Activated T-cell treated with anti-CD3 and anti-CD28 coated beads for 48 hours (primary cell): ENCODE data around the gene TBC1D2.
"Not testable (repeated sequence)": the region's sequence is repeated elsewhere in the genome, so short reads cannot be mapped to it uniquely, and the experiment has no call there.

ENCODE experiments used
- DNase-seq: peaks from one replicate; pipeline ENCODE4 v3.0.0-alpha.2; 2020; ENCODE audit warnings: low read depth

The TBC1D2 gene

GRCh38 chr9:98272083-98272482, 16.6 kb upstream of the TBC1D2 start:
- no peak for DNase-seq

- no peak for DNase-seq
Measured at GRCh38 chr9:98271479-98271878, 16.0 kb upstream of the TBC1D2 start.

- DNase-seq, result not testable (repeated sequence)
Measured at GRCh38 chr9:98270284-98270683, 14.8 kb upstream of the TBC1D2 start.

DNA sequence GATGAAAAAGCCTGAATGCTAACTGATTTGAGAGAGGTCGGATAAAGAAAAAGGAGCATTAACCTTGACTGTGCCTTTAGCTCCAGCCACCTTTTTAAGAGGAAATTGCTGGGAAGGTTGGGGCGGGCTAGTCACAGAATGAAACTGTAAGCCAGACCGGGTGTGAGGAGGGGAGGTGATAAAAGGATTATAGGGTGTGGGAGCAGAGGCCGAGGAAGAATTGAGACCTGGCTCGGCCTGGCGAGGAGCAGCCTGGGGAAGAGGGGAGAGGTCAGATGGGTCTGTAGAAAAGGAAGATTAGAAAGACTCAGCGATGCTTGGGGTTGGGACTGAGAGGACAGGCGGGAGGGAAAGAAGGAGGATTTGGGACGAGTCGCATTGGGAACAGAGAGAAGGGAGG, 14.2 kb upstream of the TBC1D2 start:
- not testable (repeated sequence) for DNase-seq

DNA sequence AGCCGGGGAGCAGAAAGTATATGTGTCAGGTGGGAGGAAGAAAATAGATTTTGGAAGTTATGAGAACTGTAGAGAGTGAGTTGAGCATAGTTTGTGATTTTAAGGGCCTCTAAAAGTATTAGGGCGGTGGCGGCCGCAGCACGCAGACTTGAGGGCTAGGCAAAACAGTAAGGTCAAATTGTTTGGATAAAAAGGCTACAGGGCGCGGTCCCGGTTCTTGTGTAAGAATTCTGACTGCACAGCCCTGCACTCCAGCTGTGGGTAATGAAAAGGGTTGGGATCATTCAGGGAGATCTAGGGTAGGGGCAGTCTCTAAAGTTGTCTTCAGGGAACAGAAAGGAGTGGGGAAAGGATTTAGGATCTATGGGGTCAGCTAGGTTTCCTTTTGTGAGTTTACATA, 12.1 kb upstream of the TBC1D2 start:
- not testable (repeated sequence) for DNase-seq

DNA sequence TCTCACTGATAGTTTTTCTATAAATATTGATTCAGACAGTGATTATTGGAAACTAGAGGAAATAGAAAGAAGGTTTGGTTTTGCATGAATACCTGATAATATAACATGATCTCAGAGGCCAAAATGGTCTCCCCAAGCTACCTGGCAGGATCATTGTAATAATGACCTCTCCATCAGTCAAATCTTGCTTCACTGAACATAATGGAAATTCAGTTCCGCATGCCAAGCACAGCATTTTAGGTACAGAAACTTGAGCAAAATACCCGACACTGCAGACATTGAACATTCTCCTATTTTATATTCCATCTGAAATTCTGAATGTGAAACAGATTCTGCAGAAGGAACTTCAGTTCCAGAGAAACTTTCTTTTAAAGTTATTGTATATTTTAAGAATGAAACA, 9.1 kb upstream of the TBC1D2 start:
- no peak for DNase-seq

- peak; percentile 71 for DNase-seq
Measured at GRCh38 chr9:98263482-98264357, 8.3 kb upstream of the TBC1D2 start.

DNA sequence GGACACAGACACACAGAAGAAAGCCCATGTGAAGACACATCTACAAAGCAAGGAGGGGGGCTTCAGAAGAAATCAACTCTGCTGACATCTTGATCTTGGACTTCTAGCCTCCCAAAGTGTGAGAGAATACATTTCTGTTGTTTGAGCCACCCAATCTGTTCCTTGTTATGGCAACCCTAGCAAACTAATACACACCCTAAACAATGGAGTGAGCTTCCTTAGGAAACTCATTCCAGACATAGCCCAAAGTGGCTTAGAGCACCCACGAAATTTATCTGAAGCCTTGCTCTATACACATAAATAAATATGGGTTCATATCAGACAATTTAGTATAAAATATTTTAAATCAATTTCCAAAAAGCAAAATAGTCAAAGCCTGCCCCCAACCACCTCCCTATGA, 7.6 kb upstream of the TBC1D2 start:
- DNase-seq, result no peak

DNA sequence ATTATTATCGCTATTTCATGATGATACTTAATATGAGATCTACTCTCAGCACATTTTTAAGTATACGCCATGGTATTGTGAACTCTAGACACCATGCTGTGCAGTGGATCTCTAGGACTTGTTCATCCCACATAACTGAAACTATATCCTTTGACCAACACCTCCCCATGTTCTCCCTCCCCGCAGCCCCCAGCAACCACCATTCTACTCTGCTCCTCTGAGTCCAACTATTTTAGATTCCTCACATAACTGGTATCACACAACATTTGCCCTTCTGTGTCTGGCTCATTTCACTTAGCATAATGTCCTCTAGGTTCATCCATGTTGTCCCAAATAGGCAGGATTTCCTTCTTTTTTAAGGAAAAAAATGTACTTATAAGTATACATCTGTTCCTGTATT, 6.6 kb upstream of the TBC1D2 start:
- no peak for DNase-seq

- DNase-seq, result no peak
Measured at GRCh38 chr9:98260635-98261034, 5.2 kb upstream of the TBC1D2 start.

GRCh38 chr9:98259791-98260190, 4.3 kb upstream of the TBC1D2 start:
- DNase-seq, result no peak

- DNase-seq, result no peak
Measured at GRCh38 chr9:98256756-98257155, 1.3 kb upstream of the TBC1D2 start.

- no peak for DNase-seq
Measured at GRCh38 chr9:98255061-98255577, 330 bp downstream of the TBC1D2 start.

DNA sequence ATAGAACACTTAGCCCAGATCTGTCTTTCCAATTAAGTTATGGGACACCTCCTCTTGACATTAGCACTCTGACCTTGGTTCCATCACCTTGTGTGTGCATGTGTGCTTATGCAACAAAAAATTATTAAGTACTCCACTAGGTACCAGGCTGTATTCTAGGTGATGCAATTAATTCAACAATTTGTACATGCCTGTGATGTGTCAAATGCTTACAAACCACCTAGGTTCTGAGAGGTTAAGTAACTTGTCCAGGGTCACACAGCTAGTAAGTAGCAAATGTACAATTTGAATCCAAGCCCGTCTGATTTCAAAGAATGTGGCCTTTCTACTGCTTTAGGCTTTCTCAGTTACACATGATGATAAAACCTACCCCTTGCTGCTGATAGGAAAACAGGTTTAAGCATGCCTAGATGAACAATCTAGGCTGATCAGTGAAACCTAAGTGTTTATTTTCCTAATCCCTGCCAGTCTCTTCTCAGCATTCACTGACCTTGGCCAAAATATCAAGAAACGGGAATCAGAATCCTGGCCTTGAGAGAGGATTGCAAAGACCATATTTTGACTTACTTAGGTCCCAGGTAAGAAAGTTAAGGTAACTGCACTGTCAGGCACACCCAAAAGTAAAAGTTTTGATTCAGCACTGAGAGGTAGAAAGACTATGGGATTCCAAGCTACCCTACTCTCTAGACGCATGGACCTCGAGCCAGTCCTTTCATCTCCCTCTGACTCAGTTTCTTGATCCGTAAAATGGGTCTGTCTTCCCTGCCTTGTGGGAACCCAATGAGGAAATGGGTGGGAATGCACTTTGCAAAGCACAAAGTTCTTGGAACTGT, 1.0 kb downstream of the TBC1D2 start:
- no peak for DNase-seq

DNA sequence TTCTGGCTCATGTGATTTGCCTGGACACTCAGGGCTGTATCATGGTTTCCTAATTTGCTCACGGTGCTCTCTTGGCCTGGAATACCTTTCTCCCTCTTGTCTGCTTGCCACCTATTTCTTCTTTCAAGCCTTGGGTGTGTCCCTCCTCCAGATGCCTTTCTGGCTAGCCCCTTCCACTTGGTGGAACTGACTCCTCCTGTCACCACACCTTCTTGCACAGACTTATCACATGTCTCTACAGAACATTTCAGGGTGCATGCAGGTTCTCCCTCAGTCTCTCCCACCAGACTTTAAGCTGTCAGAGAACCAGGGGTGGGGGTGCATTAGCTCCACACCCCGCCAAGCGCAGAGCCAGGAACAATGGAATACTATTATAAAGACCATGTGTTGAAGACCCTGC, 1.9 kb downstream of the TBC1D2 start:
- no peak for DNase-seq

DNA sequence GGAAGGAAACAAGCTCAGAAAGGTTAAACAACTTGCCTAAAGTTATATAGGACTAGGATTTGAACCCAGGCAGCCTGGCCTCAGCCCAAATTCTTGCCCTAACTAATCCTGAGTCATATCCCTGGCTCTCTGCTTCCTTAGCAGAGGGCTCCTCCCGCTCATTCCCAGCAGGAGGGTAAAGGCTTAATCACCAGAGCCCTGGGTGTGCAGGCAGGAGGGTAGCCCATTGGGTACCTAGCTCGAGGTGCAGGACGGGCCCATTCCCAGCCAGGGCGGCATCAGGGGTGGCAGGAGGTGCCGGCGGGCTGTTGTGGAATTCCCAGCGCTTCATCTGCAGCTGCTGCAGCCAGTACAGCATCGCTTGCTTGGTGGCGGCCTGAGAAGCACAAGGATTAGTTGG, 3.9 kb downstream of the TBC1D2 start:
- DNase-seq, result no peak

- DNase-seq, result no peak
Measured at GRCh38 chr9:98249771-98250170, 5.7 kb downstream of the TBC1D2 start.

DNA sequence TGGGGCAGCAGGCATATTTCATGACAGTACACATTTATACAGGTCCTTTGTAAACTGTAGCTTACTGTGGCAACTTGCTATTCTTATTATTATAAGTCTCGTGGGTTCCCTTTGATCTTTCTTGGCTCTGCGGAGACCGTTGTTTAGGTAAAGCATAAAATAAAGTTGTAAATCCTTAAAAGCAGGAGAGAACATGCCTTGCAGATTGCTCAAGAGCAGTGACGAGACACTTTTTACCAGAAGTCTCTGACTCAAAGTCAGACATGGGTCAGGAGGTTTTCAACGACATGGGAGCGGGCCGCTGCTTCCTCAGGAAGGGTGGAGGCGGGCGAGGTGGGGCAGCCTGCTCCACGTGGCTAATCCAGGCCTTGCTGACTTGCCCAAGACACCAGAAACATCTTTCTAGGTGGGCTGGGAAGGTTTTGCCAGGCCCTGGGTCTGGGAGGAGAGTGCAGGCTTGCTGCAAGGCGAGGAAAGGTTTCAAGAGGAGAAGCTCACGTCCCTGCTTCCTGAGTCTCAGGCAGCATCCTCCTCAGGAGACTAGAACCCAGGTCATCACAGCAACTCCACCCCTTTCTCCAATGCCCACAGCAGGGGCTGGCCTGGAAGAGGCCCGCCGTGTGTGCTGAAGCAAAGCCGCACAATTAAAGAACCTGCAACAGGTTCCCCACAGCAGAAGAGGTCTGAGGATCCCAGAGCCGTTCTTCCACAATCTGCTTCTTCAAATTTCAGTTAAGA, 6.5 kb downstream of the TBC1D2 start:
- peak; percentile 11 for DNase-seq

DNA sequence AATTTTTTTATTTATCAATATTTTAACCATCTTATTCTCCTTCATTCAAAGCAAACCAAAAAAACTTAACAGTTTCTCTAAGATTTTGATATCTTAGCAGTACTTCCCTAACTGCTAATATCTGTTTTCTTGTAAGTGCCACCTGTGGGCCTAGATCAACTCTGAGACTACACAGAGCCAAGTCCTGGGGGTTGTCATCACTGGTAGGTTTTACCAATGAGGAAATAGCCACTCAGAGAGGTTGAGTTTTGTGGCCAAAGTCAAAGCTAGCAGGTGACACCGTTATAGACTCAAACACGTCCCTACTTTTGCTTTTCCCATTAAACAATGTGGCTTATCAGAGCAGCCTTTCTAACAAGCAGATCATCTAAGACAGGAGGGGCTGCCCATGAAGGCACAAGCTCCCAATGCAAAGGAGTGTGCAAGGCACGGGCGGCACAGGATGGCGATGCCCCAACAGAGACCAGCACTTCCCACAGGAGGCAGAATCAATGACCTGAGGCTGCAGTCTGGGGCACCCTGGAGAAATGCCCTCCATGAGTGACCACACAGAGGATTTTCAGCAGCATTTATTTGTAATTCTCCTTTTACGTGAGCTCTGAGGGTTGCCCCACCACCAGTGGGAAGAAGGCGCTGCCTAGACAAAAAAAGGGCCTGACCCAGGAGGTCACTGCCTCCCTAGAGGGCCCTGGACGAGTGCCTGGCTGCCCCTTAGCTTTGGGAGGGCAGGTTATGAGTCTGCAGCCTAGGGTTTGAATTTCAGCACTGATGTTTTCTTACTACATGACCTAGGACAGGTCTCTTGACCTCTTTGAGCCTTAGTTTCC, 7.4 kb downstream of the TBC1D2 start:
- DNase-seq, result no peak

DNA sequence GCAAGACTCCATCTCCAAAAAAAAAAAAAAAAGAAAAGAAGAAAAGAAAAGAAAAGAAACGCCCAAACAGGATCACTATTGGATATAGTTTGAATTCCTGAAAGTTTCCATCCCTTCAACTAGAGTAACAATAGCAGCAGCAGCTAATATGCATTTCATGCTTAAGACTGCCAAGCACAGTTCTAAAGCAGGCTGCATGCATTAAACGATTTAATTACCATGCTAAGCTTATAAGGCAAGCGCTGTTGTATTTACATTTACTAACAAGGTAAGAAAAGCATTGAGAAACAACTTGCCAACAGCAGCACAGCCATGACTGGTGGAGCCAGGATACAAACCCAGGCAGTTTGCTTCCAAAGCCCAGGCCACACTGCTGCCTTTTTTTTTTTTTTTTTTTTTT, 13.0 kb downstream of the TBC1D2 start:
- DNase-seq, result no peak
